HCT116 (cell line): ENCODE data around the gene FILIP1. TPM values are rescaled to one million over a fixed set of nuclear protein-coding genes. Genes with fewer than 3 reads are reported as not detected.

Source experiments
- ATAC-seq: fragments of 200-7000 bp; cut with Tn5 transposase; 2 replicates; pipeline ENCODE4 v1.9.1; 2020; ENCODE audit warnings: mild to moderate bottlenecking, moderate library complexity
- BruUV-seq: library from RNA; stranded (reverse); fragments of 400-500 nt; replicated peaks from 2 replicates; lab custom pipeline; 2021; lab: Mats Ljungman, UMichigan
- CTCF ChIA-PET: fragments of 300-600 bp; sonication (Branson Sonifier 250); formaldehyde crosslinking; loops from one replicate; lab custom pipeline; 2021; ENCODE audit warnings: antibody characterized with exemption; lab: Charles Lee
- POLR2A ChIA-PET: fragments of 300-600, 350-600 bp; sonication (Branson Sonifier 250); formaldehyde crosslinking; loops from one replicate; lab custom pipeline; 2021; ENCODE audit warnings: antibody characterized with exemption; lab: Charles Lee
- RAD21 ChIA-PET, 2 experiments: fragments of 300-600 bp; sonication (Branson Sonifier 250); formaldehyde crosslinking; loops; one replicate each; lab custom pipeline; 2023; ENCODE audit warnings: low total read pairs in 2 of 2; ENCODE audit not compliant: uncharacterized antibody in 2 of 2, unreplicated experiment in 2 of 2, low non-redundant PET in 1 of 2; lab: Charles Lee
- DNase-seq: peaks from one replicate; pipeline ENCODE4 v3.0.0-alpha.2; 2010; ENCODE audit warnings: low read depth, low spot score
- H2AFZ ChIP-seq: fragments of 200-600 bp; shearing (Covaris generic), sonication (generic); 2 replicates; pipeline ENCODE4 v1.6.1; 2017; ENCODE audit warnings: low read depth, mixed run types, mixed read lengths, antibody characterized with exemption, low read length; ENCODE audit not compliant: poor library complexity, severe bottlenecking
- H3K27ac ChIP-seq: 2 replicates; pipeline ENCODE4 v1.5.1; 2012; ENCODE audit warnings: low read depth, low read length
- H3K27me3 ChIP-seq: fragments of 200-600 bp; sonication (generic); 2 replicates; pipeline ENCODE4 v1.6.1; 2016; ENCODE audit warnings: mixed run types, low read length, mixed read lengths; ENCODE audit not compliant: insufficient read depth
- H3K36me3 ChIP-seq, 2 experiments: fragments of 200-500 bp in 1 of 2; fragments of 200-600 bp in 1 of 2; sonication (Bioruptor generic) in 1 of 2; sonication (generic) in 1 of 2; 2 replicates each; pipeline versions ENCODE4 v1.5.1 to v1.6.1; 2014 to 2016; ENCODE audit warnings: low read length in 2 of 2, inconsistent platforms in 1 of 2, mixed read lengths in 1 of 2, mixed run types in 1 of 2; ENCODE audit not compliant: insufficient read depth in 2 of 2, control insufficient read depth in 1 of 2
- H3K4me1 ChIP-seq, 2 experiments: fragments of 200-600 bp in 1 of 2; sonication (generic) in 1 of 2; 2 replicates each; pipeline versions ENCODE4 v1.5.1 to v1.6.1; 2012 to 2017; ENCODE audit warnings: low read length in 2 of 2, inconsistent platforms in 1 of 2, mild to moderate bottlenecking in 1 of 2, mixed read lengths in 1 of 2, mixed run types in 1 of 2, moderate library complexity in 1 of 2; ENCODE audit not compliant: insufficient read depth in 2 of 2, control insufficient read depth in 1 of 2
- H3K4me2 ChIP-seq: fragments of 200-600 bp; sonication (generic); 2 replicates; pipeline ENCODE4 v1.6.1; 2017; ENCODE audit warnings: mixed run types, low read length, mixed read lengths
- H3K4me3 ChIP-seq, 2 experiments: fragments of 200-600 bp in 1 of 2; sonication (generic) in 1 of 2; replicated peaks in 1 of 2; 2 replicates each; pipeline ENCODE4 v1.5.1; 2011 to 2016; ENCODE audit warnings: low read length in 2 of 2, control low read depth in 1 of 2, low read depth in 1 of 2, mild to moderate bottlenecking in 1 of 2, mixed read lengths in 1 of 2, mixed run types in 1 of 2
- H3K79me2 ChIP-seq: fragments of 200-600 bp; sonication (generic); 2 replicates; pipeline ENCODE4 v1.6.1; 2017; ENCODE audit warnings: mild to moderate bottlenecking, mixed run types, low read length, moderate library complexity, mixed read lengths; ENCODE audit not compliant: insufficient read depth
- H3K9ac ChIP-seq: fragments of 200-600 bp; sonication (generic); 2 replicates; pipeline ENCODE4 v1.6.1; 2016; ENCODE audit warnings: low read length, mixed read lengths
- H3K9me2 ChIP-seq: fragments of 200-600 bp; sonication (generic), shearing (Covaris generic); 2 replicates; pipeline ENCODE4 v1.6.1; 2017; ENCODE audit warnings: mixed run types, mild to moderate bottlenecking, moderate library complexity; ENCODE audit not compliant: insufficient read depth
- H3K9me3 ChIP-seq, 2 experiments: fragments of 200-500 bp in 1 of 2; fragments of 200-600 bp in 1 of 2; sonication (Bioruptor generic) in 1 of 2; sonication (generic) in 1 of 2; 2 replicates each; pipeline ENCODE4 v1.6.1; 2014 to 2017; ENCODE audit warnings: low read length in 2 of 2, mixed read lengths in 2 of 2, inconsistent platforms in 1 of 2, low read depth in 1 of 2, mild to moderate bottlenecking in 1 of 2, mixed run types in 1 of 2, moderate library complexity in 1 of 2; ENCODE audit not compliant: control insufficient read depth in 1 of 2, insufficient read depth in 1 of 2
- H4K20me1 ChIP-seq: fragments of 200-600 bp; sonication (generic), shearing (Covaris generic); 2 replicates; pipeline ENCODE4 v1.6.1; 2017; ENCODE audit warnings: mixed run types, mild to moderate bottlenecking, moderate library complexity; ENCODE audit not compliant: insufficient read depth
- CBX3 ChIP-seq: IDR thresholded peaks from 2 replicates; pipeline ENCODE4 v1.6.1; 2012; ENCODE audit warnings: low read depth
- CEBPB ChIP-seq: IDR thresholded peaks from 2 replicates; pipeline ENCODE4 v1.6.1; 2012; ENCODE audit warnings: low read depth
- CTCF ChIP-seq, 3 experiments: fragments of 200-600 bp in 1 of 3; sonication (generic) in 1 of 3; IDR thresholded peaks in 2 of 3; conservative IDR thresholded peaks in 1 of 3; 2 replicates each; pipeline ENCODE4 v1.5.1; 2012 to 2017; ENCODE audit warnings: low read depth in 2 of 3, low read length in 2 of 3, antibody characterized with exemption in 1 of 3, borderline replicate concordance in 1 of 3, control low read depth in 1 of 3, mild to moderate bottlenecking in 1 of 3, mixed read lengths in 1 of 3, mixed run types in 1 of 3, moderate library complexity in 1 of 3; ENCODE audit not compliant: insufficient read depth in 1 of 3
- EGR1 ChIP-seq: IDR thresholded peaks from 2 replicates; pipeline ENCODE4 v1.6.1; 2012; ENCODE audit warnings: low read depth
- ELF1 ChIP-seq: IDR thresholded peaks from 2 replicates; pipeline ENCODE4 v1.6.1; 2012; ENCODE audit warnings: low read depth, borderline replicate concordance
- EZH2 ChIP-seq: fragments of 200-600 bp; sonication (generic); IDR thresholded peaks from 2 replicates; pipeline ENCODE4 v1.6.1; 2017; ENCODE audit warnings: antibody characterized with exemption, mixed run types
- EZH2phosphoT487 ChIP-seq: fragments of 200-600 bp; IDR thresholded peaks from 2 replicates; pipeline ENCODE4 v1.6.1; 2018; ENCODE audit warnings: antibody characterized with exemption, borderline replicate concordance
- FOSL1 ChIP-seq: IDR thresholded peaks from 2 replicates; pipeline ENCODE4 v1.6.1; 2012; ENCODE audit warnings: low read depth
- POLR2A ChIP-seq: IDR thresholded peaks from 2 replicates; pipeline ENCODE4 v1.7.0; 2011; ENCODE audit warnings: borderline replicate concordance; ENCODE audit not compliant: insufficient read depth, insufficient read length; ENCODE audit errors: extremely low read depth
- POLR2AphosphoS5 ChIP-seq: IDR thresholded peaks from 2 replicates; pipeline ENCODE4 v1.6.1; 2011; ENCODE audit warnings: mild to moderate bottlenecking, low read depth, low read length, moderate library complexity
- RAD21 ChIP-seq: IDR thresholded peaks from 2 replicates; pipeline ENCODE4 v1.6.1; 2012; ENCODE audit warnings: low read depth, mild to moderate bottlenecking
- REST ChIP-seq: IDR thresholded peaks from 2 replicates; pipeline ENCODE4 v1.6.1; 2012; ENCODE audit warnings: low read depth
- SIN3A ChIP-seq: IDR thresholded peaks from 2 replicates; pipeline ENCODE4 v1.6.1; 2012; ENCODE audit warnings: low read depth
- SRF ChIP-seq: IDR thresholded peaks from 2 replicates; pipeline ENCODE4 v1.6.1; 2012; ENCODE audit warnings: low read depth
- TCF7L2 ChIP-seq: IDR thresholded peaks from 2 replicates; pipeline ENCODE4 v1.7.0; 2011; ENCODE audit warnings: borderline replicate concordance, inconsistent platforms; ENCODE audit not compliant: insufficient read depth, insufficient read length; ENCODE audit errors: extremely low read depth
- YY1 ChIP-seq: IDR thresholded peaks from 2 replicates; pipeline ENCODE4 v1.6.1; 2011; ENCODE audit warnings: low read length, low read depth, moderate library complexity, mild to moderate bottlenecking; ENCODE audit not compliant: insufficient replicate concordance; ENCODE audit errors: extremely low read depth
- ZBTB33 ChIP-seq: IDR thresholded peaks from 2 replicates; pipeline ENCODE4 v1.6.1; 2011; ENCODE audit warnings: mild to moderate bottlenecking, low read length, moderate library complexity; ENCODE audit not compliant: insufficient replicate concordance; ENCODE audit errors: extremely low read depth
- ZFX ChIP-seq: fragments of 450-650 bp; IDR thresholded peaks from 2 replicates; pipeline ENCODE4 v1.6.1; 2017
- intact Hi-C: fragments of 100-400 bp; cut with micrococcal nuclease; formaldehyde crosslinking; loops from 2 replicates; pipeline ENCODE4 v1.10.0; 2022
- total RNA-seq: library from RNA; stranded (reverse); gene quantifications from one replicate; pipeline ENCODE4 v1.2.1, GENCODE V29; 2021; ENCODE audit not compliant: unreplicated experiment
- TF ChIP-seq, protein P1 (sequence below): IDR thresholded peaks from 2 replicates; pipeline ENCODE4 v1.6.1; 2012

FILIP1 gene
- total RNA-seq, 1 experiment from 2014 or later: 0.05 TPM

DNA sequence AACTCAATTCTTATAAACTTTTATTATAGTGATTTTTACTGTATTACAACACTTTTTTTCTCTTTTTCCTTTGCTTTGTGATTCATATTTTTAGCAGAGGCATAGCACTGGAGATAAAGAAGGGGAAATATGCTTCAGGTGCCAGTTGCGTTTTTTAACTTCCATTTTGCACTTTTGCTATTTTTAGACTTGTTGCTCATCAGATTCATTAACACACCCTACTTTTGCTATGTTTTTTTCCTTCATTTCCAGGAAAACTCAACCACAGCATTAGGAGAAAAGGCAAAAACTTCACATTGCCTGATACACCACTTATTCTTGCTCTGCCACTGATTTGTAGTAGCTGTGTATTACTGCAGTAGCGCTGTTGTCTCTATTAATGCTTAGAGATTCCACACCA lies 201.0 kb downstream of the FILIP1 start:
- no peak overlapping the region for H3K27ac ChIP-seq
- no peaks in the 10 kb centered on the region for H4K20me1 ChIP-seq
- intact Hi-C loops: no loop called here
- no peak overlapping the region for H3K4me3 ChIP-seq
- H3K36me3 ChIP-seq: no peaks in the 10 kb centered on the region
- H3K79me2 ChIP-seq: no peaks in the 10 kb centered on the region
- CTCF ChIA-PET: no interaction called here
- RAD21 ChIA-PET: no interaction called here
- no peaks in the 10 kb centered on the region for H3K9me2 ChIP-seq
- H3K4me1 ChIP-seq: no peaks in the 10 kb centered on the region
- POLR2A ChIA-PET: no interaction called here
- H3K9me3 ChIP-seq: no peaks in the 10 kb centered on the region
- no peak for ATAC-seq
- no peaks in the 10 kb centered on the region for H3K27me3 ChIP-seq
- no peak overlapping the region for H2AFZ ChIP-seq
- BruUV-seq: no TSS peak
- no peak for DNase-seq
- TF ChIP-seq ZFX (no peak), CBX3 (no peak), CTCF (IDR thresholded peaks at IDR 0.05 in 2 of 3, conservative IDR thresholded peaks at IDR 0.05 in 1 of 3; ENCODE audit: borderline replicate concordance in 1 of 3, insufficient read depth in 1 of 3, low read depth in 2 of 3, low read length in 2 of 3) (no peak), SIN3A (no peak), EZH2 (no peak), EGR1 (no peak), SRF (no peak), FOSL1 (no peak), REST (no peak), POLR2AphosphoS5 (no peak), POLR2A (no peak), ZBTB33 (no peak), RAD21 (no peak), EZH2phosphoT487 (no peak), YY1 (no peak), TCF7L2 (no peak), ELF1 (no peak), CEBPB (no peak)
- TF ChIP-seq, protein P1, sequence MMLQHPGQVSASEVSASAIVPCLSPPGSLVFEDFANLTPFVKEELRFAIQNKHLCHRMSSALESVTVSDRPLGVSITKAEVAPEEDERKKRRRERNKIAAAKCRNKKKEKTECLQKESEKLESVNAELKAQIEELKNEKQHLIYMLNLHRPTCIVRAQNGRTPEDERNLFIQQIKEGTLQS: no peak
- TF ChIP-seq, all 23 proteins: peak for 0
- H3K9ac ChIP-seq: no peak overlapping the region
- no peak overlapping the region for H3K4me2 ChIP-seq
